CD4-positive, alpha-beta T cell treated with Interleukin-4 for 1 hour (primary cell): ENCODE measurements around the gene SRM.

ENCODE experiments used
- DNase-seq, 2 donors: peaks; one replicate each; pipeline ENCODE4 v3.0.0-alpha.2; 2020 to 2022

Gene SRM

GRCh38 chr1:11012260-11013159, 47.3 kb downstream of the SRM start, which contains the start of gene TARDBP:
TARDBP (plus strand) TSS chr1:11012654; CDS start chr1:11013728, 1,074 bp downstream.
- DNase-seq = peak; percentile 88 to 93
